HCT116 (cell line): ENCODE data around the gene CHRNA4.

Experiments used
- CBX3 ChIP-seq: IDR thresholded peaks from 2 replicates; pipeline ENCODE4 v1.6.1; 2012; ENCODE audit warnings: low read depth
- CTCF ChIP-seq, 3 experiments: fragments of 200-600 bp in 1 of 3; sonication (generic) in 1 of 3; IDR thresholded peaks in 2 of 3; conservative IDR thresholded peaks in 1 of 3; 2 replicates each; pipeline ENCODE4 v1.5.1; 2012 to 2017; ENCODE audit warnings: low read depth in 2 of 3, low read length in 2 of 3, antibody characterized with exemption in 1 of 3, borderline replicate concordance in 1 of 3, control low read depth in 1 of 3, mild to moderate bottlenecking in 1 of 3, mixed read lengths in 1 of 3, mixed run types in 1 of 3, moderate library complexity in 1 of 3; ENCODE audit not compliant: insufficient read depth in 1 of 3
- ELF1 ChIP-seq: IDR thresholded peaks from 2 replicates; pipeline ENCODE4 v1.6.1; 2012; ENCODE audit warnings: low read depth, borderline replicate concordance
- EZH2 ChIP-seq: fragments of 200-600 bp; sonication (generic); IDR thresholded peaks from 2 replicates; pipeline ENCODE4 v1.6.1; 2017; ENCODE audit warnings: antibody characterized with exemption, mixed run types
- JUND ChIP-seq: IDR thresholded peaks from 2 replicates; pipeline ENCODE4 v1.6.1; 2012
- POLR2A ChIP-seq: IDR thresholded peaks from 2 replicates; pipeline ENCODE4 v1.7.0; 2011; ENCODE audit warnings: borderline replicate concordance; ENCODE audit not compliant: insufficient read depth, insufficient read length; ENCODE audit errors: extremely low read depth
- POLR2AphosphoS5 ChIP-seq: IDR thresholded peaks from 2 replicates; pipeline ENCODE4 v1.6.1; 2011; ENCODE audit warnings: mild to moderate bottlenecking, low read depth, low read length, moderate library complexity
- RAD21 ChIP-seq: IDR thresholded peaks from 2 replicates; pipeline ENCODE4 v1.6.1; 2012; ENCODE audit warnings: low read depth, mild to moderate bottlenecking
- REST ChIP-seq: IDR thresholded peaks from 2 replicates; pipeline ENCODE4 v1.6.1; 2012; ENCODE audit warnings: low read depth
- SP1 ChIP-seq: IDR thresholded peaks from 2 replicates; pipeline ENCODE4 v1.6.1; 2012; ENCODE audit warnings: low read depth
- YY1 ChIP-seq: IDR thresholded peaks from 2 replicates; pipeline ENCODE4 v1.6.1; 2011; ENCODE audit warnings: low read length, low read depth, moderate library complexity, mild to moderate bottlenecking; ENCODE audit not compliant: insufficient replicate concordance; ENCODE audit errors: extremely low read depth
- ZBTB33 ChIP-seq: IDR thresholded peaks from 2 replicates; pipeline ENCODE4 v1.6.1; 2011; ENCODE audit warnings: mild to moderate bottlenecking, low read length, moderate library complexity; ENCODE audit not compliant: insufficient replicate concordance; ENCODE audit errors: extremely low read depth
- ZNF274 ChIP-seq: fragments of 200-500 bp; sonication (Bioruptor generic); IDR thresholded peaks from 2 replicates; pipeline ENCODE4 v1.6.1; 2014; ENCODE audit warnings: mild to moderate bottlenecking, low read depth, low read length, inconsistent platforms

GRCh38 chr20:63314566-63315239, 46.4 kb downstream of the CHRNA4 start:
- TF ChIP-seq CTCF (IDR thresholded peaks at IDR 0.05 in 2 of 3, conservative IDR thresholded peaks at IDR 0.05 in 1 of 3; ENCODE audit: borderline replicate concordance in 1 of 3, insufficient read depth in 1 of 3, low read depth in 2 of 3, low read length in 2 of 3) (no peak), SP1 (no peak), RAD21 (no peak), POLR2AphosphoS5 (no peak), POLR2A (no peak), ELF1 (no peak), YY1 (no peak), ZBTB33 (no peak), EZH2 (no peak), REST (no peak), CBX3 (no peak), JUND (no peak), ZNF274 (no peak)
